H9 (cell line): ENCODE measurements around the gene AKAIN1. TPM values are rescaled to one million over a fixed set of nuclear protein-coding genes. Genes with fewer than 3 reads are reported as not detected.

Source experiments
- DNase-seq: peaks from one replicate; pipeline ENCODE4 v3.0.0-alpha.2; 2017
- H2AFZ ChIP-seq: one replicate; pipeline ENCODE4 v1.6.1; 2013; ENCODE audit warnings: mild to moderate bottlenecking, low read length, control low read depth, moderate library complexity
- H2AK5ac ChIP-seq: 2 replicates; pipeline ENCODE4 v1.6.1; 2013; ENCODE audit warnings: low read length, control low read depth, mixed read lengths; ENCODE audit not compliant: insufficient read length
- H2BK120ac ChIP-seq: one replicate; pipeline ENCODE4 v1.6.1; 2013; ENCODE audit warnings: low read depth, mild to moderate bottlenecking, low read length, control low read depth, inconsistent platforms; ENCODE audit not compliant: poor library complexity, severe bottlenecking
- H2BK12ac ChIP-seq: 2 replicates; pipeline ENCODE4 v1.6.1; 2013; ENCODE audit warnings: low read length, control low read depth, mixed read lengths, low read depth; ENCODE audit not compliant: insufficient read length
- H2BK15ac ChIP-seq: 2 replicates; pipeline ENCODE4 v1.6.1; 2013; ENCODE audit warnings: low read depth, low read length, control low read depth
- H2BK20ac ChIP-seq: one replicate; pipeline ENCODE4 v1.6.1; 2013; ENCODE audit warnings: low read depth, mild to moderate bottlenecking, low read length, control low read depth, inconsistent platforms; ENCODE audit not compliant: poor library complexity, severe bottlenecking
- H2BK5ac ChIP-seq: 2 replicates; pipeline ENCODE4 v1.6.1; 2013; ENCODE audit warnings: low read length, control low read depth, mixed read lengths; ENCODE audit not compliant: insufficient read length
- H3K14ac ChIP-seq: 2 replicates; pipeline ENCODE4 v1.6.1; 2013; ENCODE audit warnings: low read length, control low read depth; ENCODE audit not compliant: insufficient read depth
- H3K18ac ChIP-seq: 2 replicates; pipeline ENCODE4 v1.6.1; 2013; ENCODE audit warnings: low read depth, mild to moderate bottlenecking, mixed read lengths, low read length, control low read depth; ENCODE audit not compliant: insufficient read length
- H3K23ac ChIP-seq: 2 replicates; pipeline ENCODE4 v1.6.1; 2013; ENCODE audit warnings: low read length, control low read depth, mixed read lengths, low read depth; ENCODE audit not compliant: insufficient read length
- H3K23me2 ChIP-seq: 2 replicates; pipeline ENCODE4 v1.6.1; 2013; ENCODE audit warnings: low read depth, mild to moderate bottlenecking, mixed read lengths, low read length, control low read depth; ENCODE audit not compliant: insufficient read length, poor library complexity, severe bottlenecking
- H3K27ac ChIP-seq: 2 replicates; pipeline ENCODE4 v1.5.1; 2013; ENCODE audit warnings: low read length, control low read depth, mixed read lengths, low read depth; ENCODE audit not compliant: insufficient read length
- H3K27me3 ChIP-seq: 2 replicates; pipeline ENCODE4 v1.6.1; 2013; ENCODE audit warnings: low read length, control low read depth, inconsistent platforms; ENCODE audit not compliant: insufficient read depth
- H3K4ac ChIP-seq: 2 replicates; pipeline ENCODE4 v1.6.1; 2013; ENCODE audit warnings: low read depth, mild to moderate bottlenecking, control low read depth, inconsistent platforms, low read length, moderate library complexity
- H3K4me1 ChIP-seq: 2 replicates; pipeline ENCODE4 v1.6.1; 2013; ENCODE audit warnings: low read length, control low read depth, inconsistent platforms; ENCODE audit not compliant: insufficient read depth
- H3K4me2 ChIP-seq: 2 replicates; pipeline ENCODE4 v1.6.1; 2013; ENCODE audit warnings: low read length, control low read depth, mixed read lengths; ENCODE audit not compliant: insufficient read length, insufficient read depth
- H3K56ac ChIP-seq: 2 replicates; pipeline ENCODE4 v1.6.1; 2013; ENCODE audit warnings: low read depth, mild to moderate bottlenecking, mixed read lengths, low read length, control low read depth; ENCODE audit not compliant: insufficient read length
- H3K79me1 ChIP-seq: 2 replicates; pipeline ENCODE4 v1.6.1; 2013; ENCODE audit warnings: low read depth, mild to moderate bottlenecking, moderate library complexity, low read length, control low read depth, inconsistent platforms; ENCODE audit not compliant: insufficient read depth, poor library complexity, severe bottlenecking
- H3K79me2 ChIP-seq: 2 replicates; pipeline ENCODE4 v1.6.1; 2013; ENCODE audit warnings: low read length, control low read depth, inconsistent platforms; ENCODE audit not compliant: insufficient read depth
- H3K9ac ChIP-seq: 2 replicates; pipeline ENCODE4 v1.6.1; 2013; ENCODE audit warnings: low read length, control low read depth, mixed read lengths; ENCODE audit not compliant: insufficient read length; ENCODE audit errors: extremely low read depth
- H3K9me3 ChIP-seq: one replicate; pipeline ENCODE4 v1.6.1; 2013; ENCODE audit warnings: low read depth, low read length, inconsistent platforms; ENCODE audit not compliant: control insufficient read depth
- H3T11ph ChIP-seq: one replicate; pipeline ENCODE4 v1.6.1; 2013; ENCODE audit warnings: mild to moderate bottlenecking, low read length, control low read depth, inconsistent platforms
- H4K20me1 ChIP-seq: one replicate; pipeline ENCODE4 v1.6.1; 2013; ENCODE audit not compliant: control insufficient read depth, insufficient read length, insufficient read depth
- H4K5ac ChIP-seq: 2 replicates; pipeline ENCODE4 v1.6.1; 2013; ENCODE audit warnings: low read depth, mild to moderate bottlenecking, mixed read lengths, low read length, control low read depth; ENCODE audit not compliant: insufficient read length
- H4K8ac ChIP-seq: replicated peaks from 2 replicates; pipeline ENCODE4 v1.6.1; 2013; ENCODE audit warnings: low read length, control low read depth, mixed read lengths, low read depth; ENCODE audit not compliant: insufficient read length
- H4K91ac ChIP-seq: 2 replicates; pipeline ENCODE4 v1.6.1; 2013; ENCODE audit warnings: low read depth, mild to moderate bottlenecking, moderate library complexity, mixed read lengths, low read length, control low read depth; ENCODE audit not compliant: insufficient read length
- H3K27ac Mint-ChIP-seq, 3 experiments: 2 replicates in 2 of 3; 3 replicates in 1 of 3; pipeline ENCODE4 v1.8.0; 2020 to 2021; ENCODE audit warnings: mixed read lengths in 3 of 3, mild to moderate bottlenecking in 1 of 3, moderate library complexity in 1 of 3
- H3K27me3 Mint-ChIP-seq: 2 replicates; pipeline ENCODE4 v1.8.0; 2021; ENCODE audit warnings: low read depth, mild to moderate bottlenecking, moderate library complexity, mixed read lengths
- H3K36me3 Mint-ChIP-seq, 3 experiments: 2 replicates in 2 of 3; 3 replicates in 1 of 3; pipeline ENCODE4 v1.8.0; 2020 to 2021; ENCODE audit warnings: low read depth in 3 of 3, mixed read lengths in 3 of 3; ENCODE audit not compliant: insufficient read depth in 1 of 3
- H3K4me1 Mint-ChIP-seq, 2 experiments: 2 replicates each; pipeline ENCODE4 v1.8.0; 2020; ENCODE audit warnings: mixed read lengths in 2 of 2
- H3K4me3 Mint-ChIP-seq, 2 experiments: 2 replicates in 1 of 2; 3 replicates in 1 of 2; pipeline ENCODE4 v1.8.0; 2020 to 2021; ENCODE audit warnings: mild to moderate bottlenecking in 2 of 2, mixed read lengths in 2 of 2, moderate library complexity in 1 of 2
- H3K9me3 Mint-ChIP-seq, 2 experiments: 2 replicates in 1 of 2; 3 replicates in 1 of 2; pipeline ENCODE4 v1.8.0; 2020; ENCODE audit warnings: mild to moderate bottlenecking in 2 of 2, mixed read lengths in 2 of 2, moderate library complexity in 1 of 2
- WGBS: extraction: QIAGEN DNeasy Blood & Tissue Kit; methylation state at CpG from one replicate; pipeline ENCODE4 v1.1.7; 2013; ENCODE audit warnings: missing lambda C conversion rate, low lambda C conversion rate, mixed read lengths; ENCODE audit not compliant: insufficient read length; ENCODE audit errors: extremely low coverage; 5-methylcytosine and 5-hydroxymethylcytosine counted together
- total RNA-seq: library from RNA; stranded (reverse); gene quantifications from 2 replicates; pipeline ENCODE4 v1.2.1, GENCODE V29; 2021
- TF ChIP-seq, protein P1 (sequence below): fragments of 200-600 bp; sonication (generic); conservative IDR thresholded peaks from 3 replicates; pipeline ENCODE4 v1.8.0; 2021; ENCODE audit warnings: antibody characterized with exemption, mild to moderate bottlenecking

The AKAIN1 gene
- total RNA-seq, 1 experiment from 2014 or later, result not detected

GRCh38 chr18:5158172-5158571, 38.9 kb downstream of the AKAIN1 start:
- Histone ChIP-seq H3K56ac (no peak overlapping the region), H3K79me1 (no peaks in the 10 kb centered on the region), H3K4me2 (no peak overlapping the region), H3K4ac (no peak overlapping the region), H3K27ac (no peak overlapping the region), H4K8ac (no peak overlapping the region), H3K27me3 (no peaks in the 10 kb centered on the region), H3K18ac (no peak overlapping the region), H2AK5ac (no peak overlapping the region), H3K14ac (no peak overlapping the region), H4K91ac (no peak overlapping the region), H2BK15ac (no peak overlapping the region), H3K4me1 (no peaks in the 10 kb centered on the region), H4K20me1 (no peaks in the 10 kb centered on the region), H2BK12ac (no peak overlapping the region), H3K23me2 (no peaks in the 10 kb centered on the region), H3K23ac (no peak overlapping the region), H3T11ph (no peak overlapping the region), H3K9ac (no peak overlapping the region), H3K9me3 (no peaks in the 10 kb centered on the region), H2AFZ (no peak overlapping the region), H3K79me2 (no peaks in the 10 kb centered on the region), H2BK5ac (no peak overlapping the region), H2BK120ac (no peak overlapping the region), H2BK20ac (no peak overlapping the region), H4K5ac (no peak overlapping the region)
- H3K9me3 Mint-ChIP-seq, result no peaks in the 10 kb centered on the region
- peaks cover 11 to 15% of the 10 kb centered on the region in 2 experiments for H3K4me1 Mint-ChIP-seq
- no CpG with 5 or more reads among the region's 3 CpGs for WGBS
- H3K4me3 Mint-ChIP-seq, result no peak overlapping the region
- no peaks in the 10 kb centered on the region; the same call in 1 of the 2 replicates for H3K27me3 Mint-ChIP-seq
- H3K27ac Mint-ChIP-seq, result no peak overlapping the region; a peak in 1 of 7 replicates
- no peak for DNase-seq
- no peaks in the 10 kb centered on the region for H3K36me3 Mint-ChIP-seq
- TF ChIP-seq, protein P1, sequence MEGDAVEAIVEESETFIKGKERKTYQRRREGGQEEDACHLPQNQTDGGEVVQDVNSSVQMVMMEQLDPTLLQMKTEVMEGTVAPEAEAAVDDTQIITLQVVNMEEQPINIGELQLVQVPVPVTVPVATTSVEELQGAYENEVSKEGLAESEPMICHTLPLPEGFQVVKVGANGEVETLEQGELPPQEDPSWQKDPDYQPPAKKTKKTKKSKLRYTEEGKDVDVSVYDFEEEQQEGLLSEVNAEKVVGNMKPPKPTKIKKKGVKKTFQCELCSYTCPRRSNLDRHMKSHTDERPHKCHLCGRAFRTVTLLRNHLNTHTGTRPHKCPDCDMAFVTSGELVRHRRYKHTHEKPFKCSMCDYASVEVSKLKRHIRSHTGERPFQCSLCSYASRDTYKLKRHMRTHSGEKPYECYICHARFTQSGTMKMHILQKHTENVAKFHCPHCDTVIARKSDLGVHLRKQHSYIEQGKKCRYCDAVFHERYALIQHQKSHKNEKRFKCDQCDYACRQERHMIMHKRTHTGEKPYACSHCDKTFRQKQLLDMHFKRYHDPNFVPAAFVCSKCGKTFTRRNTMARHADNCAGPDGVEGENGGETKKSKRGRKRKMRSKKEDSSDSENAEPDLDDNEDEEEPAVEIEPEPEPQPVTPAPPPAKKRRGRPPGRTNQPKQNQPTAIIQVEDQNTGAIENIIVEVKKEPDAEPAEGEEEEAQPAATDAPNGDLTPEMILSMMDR, result no peak
